Measurements from ENCODE around the gene SDC3.

SDC3 gene

DNA sequence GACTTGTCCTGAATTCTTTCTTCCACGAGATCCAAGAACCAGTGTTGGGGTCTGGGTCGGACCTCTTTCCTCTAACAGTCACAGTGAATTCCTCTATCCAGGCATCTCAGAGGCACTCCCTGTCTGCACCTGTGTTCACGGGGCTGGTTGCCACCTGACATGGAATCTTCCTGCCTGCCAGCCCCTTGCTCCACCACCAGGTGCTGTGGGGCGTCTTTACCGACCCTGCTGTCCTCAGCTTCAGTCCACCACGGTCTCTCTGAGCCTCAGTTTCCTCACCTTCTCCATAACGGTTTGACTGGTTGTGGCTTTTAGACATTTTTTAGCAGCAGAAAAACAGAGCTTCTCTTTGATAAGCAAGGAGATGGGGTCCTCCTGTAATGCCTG is 62.7 kb downstream of the SDC3 start:
- Histone ChIP-seq H3K79me2 (ENCODE audit: control insufficient read depth, low read length) (no peaks in the 10 kb centered on the region), H3K4me3 (ENCODE audit: low read length) (no peak overlapping the region), H3F3A (ENCODE audit: control insufficient read depth, insufficient read depth) (no peaks in the 10 kb centered on the region), H3K27ac (ENCODE audit: low read depth, low read length) (no peak overlapping the region), H3K9me3 (ENCODE audit: control insufficient read depth, insufficient read depth, low read length) (no peaks in the 10 kb centered on the region), H3K27me3 (ENCODE audit: control insufficient read depth, low read length) (peaks cover 48% of the 10 kb centered on the region), H3K36me3 (ENCODE audit: control insufficient read depth, low read length) (no peaks in the 10 kb centered on the region), H3K4me2 (ENCODE audit: low read length) (no peak overlapping the region), H3K4me1 (ENCODE audit: control insufficient read depth, low read length) (peaks cover 10% of the 10 kb centered on the region), H4K20me1 (ENCODE audit: control insufficient read depth, insufficient read depth, low read depth, low read length) (peaks cover 4% of the 10 kb centered on the region; the same call in 1 of the 2 replicates), H3K9me2 (replicated peaks; ENCODE audit: control insufficient read depth, low read length) (no peaks in the 10 kb centered on the region)
- no peak for TF ChIP-seq EZH2phosphoT487 (IDR thresholded peaks at IDR 0.05; ENCODE audit: borderline replicate concordance, low read length)
- TF ChIP-seq, protein P1, sequence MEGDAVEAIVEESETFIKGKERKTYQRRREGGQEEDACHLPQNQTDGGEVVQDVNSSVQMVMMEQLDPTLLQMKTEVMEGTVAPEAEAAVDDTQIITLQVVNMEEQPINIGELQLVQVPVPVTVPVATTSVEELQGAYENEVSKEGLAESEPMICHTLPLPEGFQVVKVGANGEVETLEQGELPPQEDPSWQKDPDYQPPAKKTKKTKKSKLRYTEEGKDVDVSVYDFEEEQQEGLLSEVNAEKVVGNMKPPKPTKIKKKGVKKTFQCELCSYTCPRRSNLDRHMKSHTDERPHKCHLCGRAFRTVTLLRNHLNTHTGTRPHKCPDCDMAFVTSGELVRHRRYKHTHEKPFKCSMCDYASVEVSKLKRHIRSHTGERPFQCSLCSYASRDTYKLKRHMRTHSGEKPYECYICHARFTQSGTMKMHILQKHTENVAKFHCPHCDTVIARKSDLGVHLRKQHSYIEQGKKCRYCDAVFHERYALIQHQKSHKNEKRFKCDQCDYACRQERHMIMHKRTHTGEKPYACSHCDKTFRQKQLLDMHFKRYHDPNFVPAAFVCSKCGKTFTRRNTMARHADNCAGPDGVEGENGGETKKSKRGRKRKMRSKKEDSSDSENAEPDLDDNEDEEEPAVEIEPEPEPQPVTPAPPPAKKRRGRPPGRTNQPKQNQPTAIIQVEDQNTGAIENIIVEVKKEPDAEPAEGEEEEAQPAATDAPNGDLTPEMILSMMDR (IDR thresholded peaks at IDR 0.05; ENCODE audit: low read depth, low read length, poor library complexity, severe bottlenecking): no peak

DNA sequence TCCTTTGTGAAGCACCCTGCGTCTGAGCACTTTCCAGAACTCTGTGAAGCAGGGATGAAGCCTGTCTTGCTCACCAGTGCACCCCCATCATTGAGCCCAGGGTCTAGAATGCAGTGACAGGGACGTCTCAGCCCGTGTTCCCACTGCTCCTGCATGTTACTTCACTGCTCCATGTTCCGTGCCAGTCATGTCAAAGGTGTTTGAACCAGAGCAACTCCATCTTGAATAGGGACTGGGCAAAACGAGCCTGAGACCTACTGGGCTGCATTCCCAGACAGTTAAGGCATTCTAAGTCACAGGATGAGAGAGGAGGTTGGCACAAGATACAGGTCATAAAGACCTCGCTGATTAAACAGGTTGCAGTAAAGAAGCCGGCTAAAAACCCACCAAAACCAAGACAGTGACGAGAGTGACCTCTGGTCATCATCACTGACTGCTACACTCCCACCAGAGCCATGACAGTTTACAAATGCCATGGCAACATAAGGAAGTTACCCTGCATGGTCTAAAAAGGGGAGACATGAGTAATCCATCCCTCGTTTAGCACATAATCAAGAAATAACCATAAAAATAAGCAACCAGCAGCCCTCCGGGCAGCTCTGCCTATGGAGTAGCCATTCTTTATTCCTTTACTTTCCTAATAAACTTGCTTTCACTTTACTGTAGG is 63.2 kb downstream of the SDC3 start:
- peaks cover 6% of the 10 kb centered on the region for H3K4me1 ChIP-seq (ENCODE audit: control insufficient read depth, low read length)
- H3K79me2 ChIP-seq (ENCODE audit: control insufficient read depth, low read length): no peaks in the 10 kb centered on the region
- H4K20me1 ChIP-seq (ENCODE audit: control insufficient read depth, insufficient read depth, low read depth, low read length): peaks cover 4% of the 10 kb centered on the region; the same call in 1 of the 2 replicates
- no peaks in the 10 kb centered on the region for H3F3A ChIP-seq (ENCODE audit: control insufficient read depth, insufficient read depth)
- no peaks in the 10 kb centered on the region for H3K9me2 ChIP-seq (replicated peaks; ENCODE audit: control insufficient read depth, low read length)
- no peak overlapping the region for H3K27ac ChIP-seq (ENCODE audit: low read depth, low read length)
- TF ChIP-seq, protein P1 (IDR thresholded peaks at IDR 0.05; ENCODE audit: low read depth, low read length, poor library complexity, severe bottlenecking): no peak
- TF ChIP-seq EZH2phosphoT487 (IDR thresholded peaks at IDR 0.05; ENCODE audit: borderline replicate concordance, low read length): no peak
- H3K27me3 ChIP-seq (ENCODE audit: control insufficient read depth, low read length): peaks cover 50% of the 10 kb centered on the region
- no peak overlapping the region for H3K4me3 ChIP-seq (ENCODE audit: low read length)
- H3K4me2 ChIP-seq (ENCODE audit: low read length): no peak overlapping the region
- no peaks in the 10 kb centered on the region for H3K9me3 ChIP-seq (ENCODE audit: control insufficient read depth, insufficient read depth, low read length)
- no peaks in the 10 kb centered on the region for H3K36me3 ChIP-seq (ENCODE audit: control insufficient read depth, low read length)

DNA sequence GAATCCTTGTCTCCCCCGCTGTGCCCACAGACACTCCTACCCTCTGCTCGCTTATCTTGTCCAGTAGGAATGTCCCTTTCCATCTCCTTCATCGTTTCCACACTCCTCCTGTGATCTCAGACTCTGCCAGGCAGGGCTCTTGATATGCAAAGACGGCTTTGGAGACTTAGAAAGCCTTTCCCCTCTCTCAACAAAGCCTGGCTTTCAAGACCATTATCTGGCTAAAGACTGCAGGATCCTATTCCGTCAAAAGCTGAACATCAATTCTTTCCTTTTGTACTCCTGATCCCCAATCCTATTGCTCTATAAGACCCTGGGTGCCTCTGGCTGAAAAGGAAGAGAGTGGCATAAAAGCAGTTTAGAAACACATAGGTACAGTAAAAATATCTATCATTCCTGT is 63.9 kb downstream of the SDC3 start:
- H3K4me2 ChIP-seq (ENCODE audit: low read length): no peak overlapping the region
- H3F3A ChIP-seq (ENCODE audit: control insufficient read depth, insufficient read depth): no peaks in the 10 kb centered on the region
- no peaks in the 10 kb centered on the region for H3K36me3 ChIP-seq (ENCODE audit: control insufficient read depth, low read length)
- H3K27ac ChIP-seq (ENCODE audit: low read depth, low read length): no peak overlapping the region
- H3K9me3 ChIP-seq (ENCODE audit: control insufficient read depth, insufficient read depth, low read length): no peaks in the 10 kb centered on the region
- H3K79me2 ChIP-seq (ENCODE audit: control insufficient read depth, low read length): no peaks in the 10 kb centered on the region
- no peak for TF ChIP-seq EZH2phosphoT487 (IDR thresholded peaks at IDR 0.05; ENCODE audit: borderline replicate concordance, low read length)
- TF ChIP-seq, protein P1 (IDR thresholded peaks at IDR 0.05; ENCODE audit: low read depth, low read length, poor library complexity, severe bottlenecking): no peak
- no peak overlapping the region for H3K4me3 ChIP-seq (ENCODE audit: low read length)
- H3K9me2 ChIP-seq (replicated peaks; ENCODE audit: control insufficient read depth, low read length): no peaks in the 10 kb centered on the region
- H3K4me1 ChIP-seq (ENCODE audit: control insufficient read depth, low read length): no peaks in the 10 kb centered on the region
- H3K27me3 ChIP-seq (ENCODE audit: control insufficient read depth, low read length): peaks cover 51% of the 10 kb centered on the region
- H4K20me1 ChIP-seq (ENCODE audit: control insufficient read depth, insufficient read depth, low read depth, low read length): peaks cover 4% of the 10 kb centered on the region; the same call in 1 of the 2 replicates
